ENCODE measurements around the gene MALL. TPM values are rescaled to one million over a fixed set of nuclear protein-coding genes. Genes with fewer than 3 reads are reported as not detected.

Gene MALL
- total and polyA plus RNA-seq, 2 of the 13 experiments (the other 11 are each of a cell fraction or from before 2014, with no cell fraction given), result not detected

DNA sequence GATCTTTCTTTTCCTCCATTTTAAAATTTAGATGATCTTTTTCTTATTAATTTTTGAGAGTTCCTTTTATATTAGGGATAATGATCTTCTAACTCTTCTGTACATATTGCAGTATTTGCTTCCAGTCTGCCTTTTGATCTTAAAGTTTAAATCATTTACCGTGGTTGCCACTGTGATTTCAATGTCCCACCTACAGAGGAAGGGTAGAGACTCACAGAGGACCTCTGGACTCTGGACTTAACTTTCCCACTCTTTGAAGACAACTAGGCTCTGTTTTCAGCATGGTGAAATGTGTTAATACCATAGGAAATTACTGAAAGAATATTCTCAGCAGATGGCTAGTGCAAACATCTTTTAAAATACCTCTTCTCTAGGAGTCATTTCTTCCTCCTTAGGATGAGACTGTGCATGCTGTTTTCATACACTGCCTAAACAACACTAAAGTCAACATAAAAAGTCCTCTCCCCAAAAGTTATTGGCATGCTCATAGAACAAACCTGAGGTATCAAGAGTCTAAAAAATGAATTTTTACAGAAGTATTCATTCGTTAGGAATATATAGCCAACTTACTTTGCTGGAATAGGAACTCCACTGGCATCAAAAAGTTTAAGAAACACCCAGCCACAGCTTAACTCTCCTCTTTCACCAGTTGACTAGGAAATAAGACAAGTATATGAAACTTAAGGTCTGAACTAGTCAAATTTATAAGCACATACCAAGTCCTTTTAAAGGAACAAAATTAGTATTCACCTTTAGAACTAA lies 30.7 kb upstream of the MALL start (continued):
- TF ChIP-seq, protein P1, sequence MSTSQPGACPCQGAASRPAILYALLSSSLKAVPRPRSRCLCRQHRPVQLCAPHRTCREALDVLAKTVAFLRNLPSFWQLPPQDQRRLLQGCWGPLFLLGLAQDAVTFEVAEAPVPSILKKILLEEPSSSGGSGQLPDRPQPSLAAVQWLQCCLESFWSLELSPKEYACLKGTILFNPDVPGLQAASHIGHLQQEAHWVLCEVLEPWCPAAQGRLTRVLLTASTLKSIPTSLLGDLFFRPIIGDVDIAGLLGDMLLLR (CRISPR knock-in tag; IDR thresholded peaks at IDR 0.05), result no peak
- TF ChIP-seq ZNF382 (CRISPR knock-in tag; IDR thresholded peaks at IDR 0.05; ENCODE audit: borderline replicate concordance) (no peak), CENPX (CRISPR knock-in tag; IDR thresholded peaks at IDR 0.05) (no peak), ONECUT2 (CRISPR knock-in tag; IDR thresholded peaks at IDR 0.05) (no peak), SYNCRIP (IDR thresholded peaks at IDR 0.05; ENCODE audit: insufficient read depth, low read depth, low read length) (no peak), AKAP8 (CRISPR knock-in tag; IDR thresholded peaks at IDR 0.05) (no peak), ZNF33B (CRISPR knock-in tag; IDR thresholded peaks at IDR 0.05) (no peak), NCOA1 (CRISPR knock-in tag; IDR thresholded peaks at IDR 0.05) (no peak), NFE2L1 (CRISPR knock-in tag; IDR thresholded peaks at IDR 0.05; ENCODE audit: borderline replicate concordance) (no peak), ZNF367 (CRISPR knock-in tag; IDR thresholded peaks at IDR 0.05; ENCODE audit: borderline replicate concordance) (no peak), PHF20 (CRISPR knock-in tag; IDR thresholded peaks at IDR 0.05) (no peak), HOXA9 (CRISPR knock-in tag; IDR thresholded peaks at IDR 0.05; ENCODE audit: borderline replicate concordance) (no peak), ZNF678 (CRISPR knock-in tag; IDR thresholded peaks at IDR 0.05) (no peak), ZNF331 (CRISPR knock-in tag; IDR thresholded peaks at IDR 0.05) (peak; percentile 29; the same call in 1 of the 2 replicates)
- TF ChIP-seq, protein P2, sequence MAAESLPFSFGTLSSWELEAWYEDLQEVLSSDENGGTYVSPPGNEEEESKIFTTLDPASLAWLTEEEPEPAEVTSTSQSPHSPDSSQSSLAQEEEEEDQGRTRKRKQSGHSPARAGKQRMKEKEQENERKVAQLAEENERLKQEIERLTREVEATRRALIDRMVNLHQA (CRISPR knock-in tag; IDR thresholded peaks at IDR 0.05), result no peak
- TF ChIP-seq, protein P3, sequence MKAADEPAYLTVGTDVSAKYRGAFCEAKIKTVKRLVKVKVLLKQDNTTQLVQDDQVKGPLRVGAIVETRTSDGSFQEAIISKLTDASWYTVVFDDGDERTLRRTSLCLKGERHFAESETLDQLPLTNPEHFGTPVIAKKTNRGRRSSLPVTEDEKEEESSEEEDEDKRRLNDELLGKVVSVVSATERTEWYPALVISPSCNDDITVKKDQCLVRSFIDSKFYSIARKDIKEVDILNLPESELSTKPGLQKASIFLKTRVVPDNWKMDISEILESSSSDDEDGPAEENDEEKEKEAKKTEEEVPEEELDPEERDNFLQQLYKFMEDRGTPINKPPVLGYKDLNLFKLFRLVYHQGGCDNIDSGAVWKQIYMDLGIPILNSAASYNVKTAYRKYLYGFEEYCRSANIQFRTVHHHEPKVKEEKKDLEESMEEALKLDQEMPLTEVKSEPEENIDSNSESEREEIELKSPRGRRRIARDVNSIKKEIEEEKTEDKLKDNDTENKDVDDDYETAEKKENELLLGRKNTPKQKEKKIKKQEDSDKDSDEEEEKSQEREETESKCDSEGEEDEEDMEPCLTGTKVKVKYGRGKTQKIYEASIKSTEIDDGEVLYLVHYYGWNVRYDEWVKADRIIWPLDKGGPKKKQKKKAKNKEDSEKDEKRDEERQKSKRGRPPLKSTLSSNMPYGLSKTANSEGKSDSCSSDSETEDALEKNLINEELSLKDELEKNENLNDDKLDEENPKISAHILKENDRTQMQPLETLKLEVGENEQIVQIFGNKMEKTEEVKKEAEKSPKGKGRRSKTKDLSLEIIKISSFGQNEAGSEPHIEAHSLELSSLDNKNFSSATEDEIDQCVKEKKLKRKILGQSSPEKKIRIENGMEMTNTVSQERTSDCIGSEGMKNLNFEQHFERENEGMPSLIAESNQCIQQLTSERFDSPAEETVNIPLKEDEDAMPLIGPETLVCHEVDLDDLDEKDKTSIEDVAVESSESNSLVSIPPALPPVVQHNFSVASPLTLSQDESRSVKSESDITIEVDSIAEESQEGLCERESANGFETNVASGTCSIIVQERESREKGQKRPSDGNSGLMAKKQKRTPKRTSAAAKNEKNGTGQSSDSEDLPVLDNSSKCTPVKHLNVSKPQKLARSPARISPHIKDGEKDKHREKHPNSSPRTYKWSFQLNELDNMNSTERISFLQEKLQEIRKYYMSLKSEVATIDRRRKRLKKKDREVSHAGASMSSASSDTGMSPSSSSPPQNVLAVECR (CRISPR knock-in tag; IDR thresholded peaks at IDR 0.05; ENCODE audit: borderline replicate concordance), result no peak; the same call in 1 of the 2 replicates
- TF ChIP-seq, protein P4, sequence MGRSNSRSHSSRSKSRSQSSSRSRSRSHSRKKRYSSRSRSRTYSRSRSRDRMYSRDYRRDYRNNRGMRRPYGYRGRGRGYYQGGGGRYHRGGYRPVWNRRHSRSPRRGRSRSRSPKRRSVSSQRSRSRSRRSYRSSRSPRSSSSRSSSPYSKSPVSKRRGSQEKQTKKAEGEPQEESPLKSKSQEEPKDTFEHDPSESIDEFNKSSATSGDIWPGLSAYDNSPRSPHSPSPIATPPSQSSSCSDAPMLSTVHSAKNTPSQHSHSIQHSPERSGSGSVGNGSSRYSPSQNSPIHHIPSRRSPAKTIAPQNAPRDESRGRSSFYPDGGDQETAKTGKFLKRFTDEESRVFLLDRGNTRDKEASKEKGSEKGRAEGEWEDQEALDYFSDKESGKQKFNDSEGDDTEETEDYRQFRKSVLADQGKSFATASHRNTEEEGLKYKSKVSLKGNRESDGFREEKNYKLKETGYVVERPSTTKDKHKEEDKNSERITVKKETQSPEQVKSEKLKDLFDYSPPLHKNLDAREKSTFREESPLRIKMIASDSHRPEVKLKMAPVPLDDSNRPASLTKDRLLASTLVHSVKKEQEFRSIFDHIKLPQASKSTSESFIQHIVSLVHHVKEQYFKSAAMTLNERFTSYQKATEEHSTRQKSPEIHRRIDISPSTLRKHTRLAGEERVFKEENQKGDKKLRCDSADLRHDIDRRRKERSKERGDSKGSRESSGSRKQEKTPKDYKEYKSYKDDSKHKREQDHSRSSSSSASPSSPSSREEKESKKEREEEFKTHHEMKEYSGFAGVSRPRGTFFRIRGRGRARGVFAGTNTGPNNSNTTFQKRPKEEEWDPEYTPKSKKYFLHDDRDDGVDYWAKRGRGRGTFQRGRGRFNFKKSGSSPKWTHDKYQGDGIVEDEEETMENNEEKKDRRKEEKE (IDR thresholded peaks at IDR 0.05), result no peak
- TF ChIP-seq, protein P5, sequence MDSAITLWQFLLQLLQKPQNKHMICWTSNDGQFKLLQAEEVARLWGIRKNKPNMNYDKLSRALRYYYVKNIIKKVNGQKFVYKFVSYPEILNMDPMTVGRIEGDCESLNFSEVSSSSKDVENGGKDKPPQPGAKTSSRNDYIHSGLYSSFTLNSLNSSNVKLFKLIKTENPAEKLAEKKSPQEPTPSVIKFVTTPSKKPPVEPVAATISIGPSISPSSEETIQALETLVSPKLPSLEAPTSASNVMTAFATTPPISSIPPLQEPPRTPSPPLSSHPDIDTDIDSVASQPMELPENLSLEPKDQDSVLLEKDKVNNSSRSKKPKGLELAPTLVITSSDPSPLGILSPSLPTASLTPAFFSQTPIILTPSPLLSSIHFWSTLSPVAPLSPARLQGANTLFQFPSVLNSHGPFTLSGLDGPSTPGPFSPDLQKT (CRISPR knock-in tag; IDR thresholded peaks at IDR 0.05; ENCODE audit: borderline replicate concordance), result no peak
- TF ChIP-seq, protein P6, sequence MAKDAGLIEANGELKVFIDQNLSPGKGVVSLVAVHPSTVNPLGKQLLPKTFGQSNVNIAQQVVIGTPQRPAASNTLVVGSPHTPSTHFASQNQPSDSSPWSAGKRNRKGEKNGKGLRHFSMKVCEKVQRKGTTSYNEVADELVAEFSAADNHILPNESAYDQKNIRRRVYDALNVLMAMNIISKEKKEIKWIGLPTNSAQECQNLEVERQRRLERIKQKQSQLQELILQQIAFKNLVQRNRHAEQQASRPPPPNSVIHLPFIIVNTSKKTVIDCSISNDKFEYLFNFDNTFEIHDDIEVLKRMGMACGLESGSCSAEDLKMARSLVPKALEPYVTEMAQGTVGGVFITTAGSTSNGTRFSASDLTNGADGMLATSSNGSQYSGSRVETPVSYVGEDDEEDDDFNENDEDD (CRISPR knock-in tag; IDR thresholded peaks at IDR 0.05; ENCODE audit: borderline replicate concordance), result peak; percentile 48; the same call in 1 of the 2 replicates
